Activated effector memory CD4-positive, alpha-beta T cell treated with Interleukin-2 at 50 U/mL for 16 hours (primary cell): Measurements from ENCODE around the gene MEF2A.
A peak's percentile ranks its signal among the peaks of the same experiment; 100 is the strongest.
"Not testable (repeated sequence)": the region's sequence is repeated elsewhere in the genome, so short reads cannot be mapped to it uniquely, and the experiment has no call there.

Experiments
- DNase-seq: peaks from one replicate; pipeline ENCODE4 v3.0.0-alpha.2; 2020

The MEF2A gene

DNA sequence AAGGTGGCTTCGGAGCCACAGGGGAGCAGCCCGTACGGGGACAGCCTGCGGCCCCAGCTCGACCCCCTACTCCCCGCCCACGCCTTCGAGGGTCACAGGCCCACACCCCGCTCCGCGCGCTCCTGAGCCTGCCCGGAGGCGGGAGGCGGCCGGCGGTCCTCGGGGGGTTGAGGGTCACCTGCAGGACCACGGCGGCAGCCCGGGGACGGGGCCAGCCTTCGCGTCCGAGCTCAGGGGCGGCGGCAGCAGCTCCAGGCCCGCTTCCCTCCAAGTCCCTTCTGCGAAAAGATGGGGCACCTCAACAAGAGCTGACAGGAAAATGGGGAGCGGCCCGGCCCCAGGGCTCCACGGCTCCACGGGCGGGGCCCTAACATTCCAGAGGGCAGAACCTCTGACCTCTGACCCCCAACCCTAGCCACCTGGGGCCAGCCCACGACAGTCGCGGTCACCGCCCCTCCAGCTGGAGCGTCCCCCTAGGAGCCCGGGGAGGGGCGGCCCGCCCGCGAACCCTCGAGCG is 167.0 kb downstream of the MEF2A start:
- no peak for DNase-seq

DNA sequence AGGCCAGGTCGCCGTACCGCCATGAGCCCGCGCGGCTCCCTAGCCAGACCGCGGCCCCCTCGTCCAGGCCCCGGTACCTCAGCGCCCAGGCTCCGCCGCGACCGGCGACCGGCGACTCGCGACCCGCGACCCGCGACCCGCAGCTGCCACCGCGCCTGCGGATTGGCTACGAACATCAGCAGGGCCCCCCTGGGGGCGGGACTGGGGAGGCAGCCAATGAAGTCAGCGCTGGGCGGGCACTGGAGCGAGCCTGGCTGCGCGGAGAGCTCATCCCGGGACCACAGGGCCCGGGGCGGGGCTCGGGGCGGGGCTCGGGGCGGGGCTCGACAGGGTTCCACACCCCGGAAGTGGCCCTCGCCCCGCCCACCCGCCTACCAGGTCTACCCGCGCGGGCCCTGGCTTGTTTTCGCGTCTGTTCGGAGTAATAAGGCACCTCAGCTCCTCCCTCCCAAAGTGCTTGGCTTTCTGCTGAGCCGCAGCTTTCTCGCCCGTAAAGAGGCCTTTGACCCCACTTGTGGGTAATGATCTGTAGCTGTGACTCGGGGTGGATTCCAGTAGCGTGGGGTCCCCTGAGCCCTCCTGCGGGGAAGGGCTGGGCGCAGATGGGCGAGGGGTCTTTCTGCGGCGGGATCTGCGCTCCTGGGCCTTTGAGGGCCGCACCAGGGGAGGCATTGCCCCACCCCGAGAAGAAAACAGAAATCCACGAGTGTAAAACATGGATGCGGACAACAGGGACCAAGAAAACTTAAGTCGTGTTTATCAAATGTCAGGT is 167.7 kb downstream of the MEF2A start, which contains the start of gene LYSMD4:
TSS of gene LYSMD4 (minus strand) at position 170 of the 772 bp plus-strand sequence. CDS start 1,438 bp downstream, outside the sequence.
- peak; percentile 97 for DNase-seq

DNA sequence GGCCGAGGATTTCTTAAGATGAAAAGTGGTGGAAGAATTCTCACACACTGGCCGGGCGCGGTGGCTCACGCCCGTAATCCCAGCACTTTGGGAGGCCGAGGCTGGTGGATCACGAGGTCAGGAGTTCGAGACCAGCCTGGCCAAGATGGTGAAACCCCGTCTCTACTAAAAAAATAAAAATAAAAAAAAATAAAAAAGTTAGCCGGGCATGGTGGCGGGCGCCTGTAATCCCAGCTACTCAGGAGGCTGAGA is 168.2 kb downstream of the MEF2A start:
- not testable (repeated sequence) for DNase-seq

DNA sequence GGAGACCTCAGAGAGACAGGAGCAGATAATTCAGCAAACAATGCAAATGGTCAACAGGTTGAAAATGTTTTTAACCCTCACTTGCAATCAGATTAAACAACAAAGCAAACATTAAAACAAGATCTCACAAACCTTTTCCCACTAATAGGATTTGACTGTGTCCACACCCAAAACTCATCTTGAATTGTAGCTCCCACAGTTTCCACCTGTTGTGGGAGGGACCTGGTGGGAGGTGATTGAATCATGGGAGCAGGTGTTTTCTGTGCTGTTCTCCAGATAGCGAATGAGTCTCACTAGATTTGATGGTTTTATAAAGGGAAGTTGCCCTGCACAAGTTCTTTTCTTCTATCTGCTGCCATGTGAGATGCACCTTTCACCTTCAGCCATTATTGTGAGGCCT is 168.8 kb downstream of the MEF2A start:
- no peak for DNase-seq

DNA sequence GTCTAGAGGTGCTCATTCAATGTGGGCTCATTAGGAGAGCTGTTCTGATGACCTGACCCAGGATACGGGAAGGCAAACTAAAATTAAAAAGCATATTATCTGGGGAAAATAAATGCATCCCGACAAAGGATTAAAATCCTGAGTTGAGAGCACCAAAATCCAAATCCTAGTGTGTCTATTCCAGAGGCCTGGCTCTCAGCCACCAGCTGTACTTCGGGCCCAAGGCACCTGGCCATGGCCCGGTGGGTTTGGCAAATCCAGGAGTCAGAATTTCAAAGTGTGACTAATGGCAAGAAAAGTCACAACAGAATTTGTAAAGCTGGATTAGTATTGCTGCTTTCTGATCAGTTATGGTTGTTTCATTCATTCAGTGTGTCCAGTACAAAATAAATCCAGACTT is 170.1 kb downstream of the MEF2A start:
- no peak for DNase-seq

- DNase-seq = no peak
These were observed 170.9 kb downstream of the MEF2A start for GRCh38 chr15:99736702-99737101.

DNA sequence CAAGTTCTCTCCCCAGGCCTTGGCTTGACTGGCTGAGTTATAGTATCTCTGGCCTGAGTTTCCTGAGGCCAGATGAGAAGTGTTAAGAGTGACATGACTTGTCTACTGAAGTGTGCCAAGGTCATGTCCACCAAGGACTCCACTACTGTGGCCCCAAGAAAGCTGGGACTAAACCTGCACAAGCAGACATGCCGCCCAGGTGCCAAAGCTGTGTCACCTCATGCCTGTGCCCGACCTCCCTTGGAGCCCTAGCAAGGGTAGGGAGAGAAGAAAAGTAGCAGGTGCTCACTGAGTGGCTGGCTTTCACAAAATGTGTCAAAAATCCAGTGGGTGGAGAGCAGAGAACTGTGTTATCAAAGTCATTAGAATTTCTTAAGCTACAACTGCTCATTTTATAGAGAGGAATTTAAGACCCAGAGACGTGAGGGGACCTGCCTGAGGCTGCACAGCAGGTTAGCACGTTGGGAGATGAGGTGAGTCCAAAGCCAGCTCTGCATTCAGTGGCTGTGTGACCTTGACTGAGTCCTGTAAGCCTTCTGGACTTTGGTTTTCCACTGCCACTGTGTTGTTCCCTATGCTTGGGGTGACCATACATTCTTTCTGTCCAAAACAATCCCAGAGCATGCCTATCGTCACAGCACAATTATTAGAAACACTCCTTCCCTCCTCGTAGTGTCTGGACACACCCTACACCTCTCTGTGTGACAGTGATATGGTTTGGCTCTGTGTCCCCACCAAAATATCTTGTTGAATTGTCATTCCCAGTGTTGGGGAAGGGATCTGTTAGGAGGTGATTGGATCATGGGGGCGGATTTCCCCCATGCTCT is 172.4 kb downstream of the MEF2A start:
- no peak for DNase-seq

DNA sequence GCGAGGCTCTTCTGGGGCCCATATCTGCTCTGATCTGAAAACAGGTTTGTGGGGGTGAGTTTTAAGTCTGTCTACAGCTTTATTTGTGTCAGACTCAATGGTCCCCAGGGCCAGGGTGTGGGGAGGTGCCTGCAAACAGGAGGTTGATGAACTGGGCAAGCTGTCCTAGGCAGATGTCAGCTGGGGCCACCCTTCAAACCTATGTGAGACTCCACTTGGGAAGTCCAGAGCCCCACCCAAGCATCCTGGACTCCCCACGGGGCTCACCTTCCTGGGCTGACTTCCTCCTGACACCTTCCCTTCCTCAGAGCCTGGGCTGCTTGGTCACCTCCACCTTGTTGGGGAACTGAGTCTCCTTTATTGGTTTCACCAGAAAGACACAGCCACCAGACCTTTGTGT is 176.1 kb downstream of the MEF2A start:
- no peak for DNase-seq

GRCh38 chr15:99744142-99744541 is 178.4 kb downstream of the MEF2A start:
- no peak for DNase-seq

DNA sequence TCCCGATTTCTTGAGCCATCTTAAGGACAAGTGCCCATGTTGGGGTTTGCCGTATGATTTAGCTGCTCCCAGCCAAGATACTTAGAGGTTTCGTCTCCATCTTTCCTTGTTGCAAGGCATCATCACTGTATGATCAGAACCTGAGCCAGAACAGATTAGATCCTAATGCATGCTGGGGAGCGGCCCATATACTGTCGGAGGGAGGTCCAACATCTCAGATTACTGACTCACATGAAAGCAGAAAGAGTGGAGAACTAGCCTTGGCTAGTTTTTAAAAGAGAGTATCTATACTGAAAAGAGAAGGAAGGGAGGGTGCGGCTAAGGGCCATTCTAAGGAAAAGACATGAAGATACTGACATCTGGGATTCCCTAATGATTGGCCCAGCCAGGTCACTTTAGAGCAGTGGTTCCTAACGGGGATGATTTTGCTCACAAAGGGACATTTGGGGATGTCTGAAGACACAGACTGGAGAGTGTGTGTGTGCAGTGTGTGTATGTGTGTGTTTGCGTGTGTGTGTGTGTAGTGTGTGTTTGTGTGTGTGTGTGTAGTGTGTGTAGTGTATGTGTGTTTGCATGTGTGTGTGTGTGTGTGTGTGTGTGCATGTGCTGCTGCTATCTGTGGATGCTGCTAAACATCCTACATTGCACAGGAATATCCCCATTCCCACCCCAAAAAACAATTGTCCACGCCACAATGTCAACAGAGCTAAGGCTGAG is 179.7 kb downstream of the MEF2A start:
- DNase-seq = no peak

GRCh38 chr15:99749386-99749785 is 183.6 kb downstream of the MEF2A start:
- DNase-seq = no peak

DNA sequence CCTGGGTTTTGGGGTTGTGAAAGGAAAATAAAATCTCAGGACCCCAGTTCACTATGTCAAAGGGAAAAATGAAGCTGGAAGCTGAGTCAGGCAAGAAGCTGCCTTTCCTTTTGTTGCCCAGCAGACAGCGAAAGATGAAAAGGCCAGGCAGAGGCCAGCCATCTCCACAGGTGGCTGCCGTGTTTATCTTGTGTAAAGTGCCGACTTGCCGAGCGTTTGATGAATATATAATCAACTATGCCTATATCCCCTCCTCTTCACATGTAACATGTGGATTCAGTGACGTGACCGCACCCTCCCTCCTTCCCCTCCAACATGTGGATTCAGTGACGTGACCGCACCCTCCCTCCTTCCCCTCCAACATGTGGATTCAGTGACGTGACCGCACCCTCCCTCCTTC is 184.5 kb downstream of the MEF2A start:
- DNase-seq = not testable (repeated sequence)

GRCh38 chr15:99752556-99752955 is 186.8 kb downstream of the MEF2A start:
- no peak for DNase-seq

GRCh38 chr15:99753066-99753465 is 187.3 kb downstream of the MEF2A start:
- no peak for DNase-seq

DNA sequence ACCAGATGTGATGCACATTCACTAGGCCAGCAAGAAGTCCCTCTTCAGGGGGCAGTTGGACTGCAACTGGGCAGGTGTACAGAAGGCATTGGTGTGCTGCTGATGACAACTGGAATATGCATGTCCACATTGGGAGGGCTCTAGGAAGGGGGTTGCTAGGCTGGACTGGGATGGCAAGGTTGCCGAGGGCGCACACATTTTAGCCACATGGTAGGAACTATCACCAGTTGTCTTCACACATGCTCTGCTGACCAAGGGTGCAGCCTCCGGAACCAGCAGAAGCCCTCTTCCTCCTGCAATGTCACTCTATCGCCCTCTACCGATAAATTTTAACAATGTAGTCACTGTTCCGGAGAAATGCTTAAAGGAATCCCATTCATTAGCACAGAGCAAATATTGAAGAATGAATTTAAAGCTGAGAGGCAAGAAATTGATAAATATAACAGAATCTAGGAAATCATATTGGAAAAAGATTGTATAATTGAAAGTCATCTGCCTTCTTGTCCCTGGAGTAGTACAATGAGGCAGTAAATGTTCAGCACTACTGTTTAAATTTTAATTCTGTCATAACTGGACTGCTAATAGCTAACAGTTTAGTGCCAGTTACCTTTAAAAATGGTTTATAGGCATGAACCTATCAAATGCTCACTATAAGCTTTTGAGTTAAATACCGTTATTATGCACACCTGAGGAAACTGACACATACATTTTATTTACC is 190.1 kb downstream of the MEF2A start:
- no peak for DNase-seq

DNA sequence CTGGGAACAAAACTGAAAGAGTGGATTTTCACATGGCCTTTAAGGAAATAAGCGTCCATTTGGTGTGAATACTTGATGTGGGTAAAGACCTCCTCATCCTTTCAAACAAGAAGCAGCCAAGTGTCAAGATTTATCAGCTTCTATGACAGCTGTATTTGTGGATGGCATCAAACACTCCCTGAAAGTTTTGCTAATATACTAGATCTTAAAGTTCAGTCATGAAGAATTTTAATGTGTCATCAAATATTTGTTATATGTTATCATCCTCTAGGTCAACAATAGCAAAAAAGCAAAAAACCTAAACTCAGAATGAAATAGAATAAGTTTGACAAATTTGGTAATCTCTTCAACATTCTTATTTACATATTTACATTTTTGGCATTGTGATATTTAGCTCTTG is 196.5 kb downstream of the MEF2A start:
- no peak for DNase-seq

- no peak for DNase-seq
These were observed 198.0 kb downstream of the MEF2A start for GRCh38 chr15:99763827-99764226.

DNA sequence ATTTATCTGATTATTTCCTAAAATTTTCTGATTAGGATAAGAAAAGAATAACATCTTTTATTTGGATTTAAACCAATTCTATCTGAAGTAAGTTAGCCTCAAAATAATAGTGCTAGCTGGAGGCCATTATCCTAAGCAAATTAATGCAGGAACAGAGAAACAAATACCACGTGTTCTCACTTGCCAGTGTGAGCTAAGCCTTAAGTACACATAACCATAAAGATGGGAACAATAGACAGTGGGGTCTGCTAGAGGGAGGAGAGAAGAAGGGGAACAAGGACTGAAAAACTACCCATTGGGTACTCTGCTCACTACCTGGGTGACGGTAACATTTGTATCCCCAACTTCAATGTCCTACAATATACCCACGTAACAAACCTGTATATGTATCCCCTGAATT is 198.7 kb downstream of the MEF2A start:
- DNase-seq = no peak
